T47D (cell line): Measurements from ENCODE around the gene GNAI1.
A peak's percentile ranks its signal among the peaks of the same experiment; 100 is the strongest.

Experiments
- DNase-seq, 2 experiments: peaks; one replicate each; pipeline versions ENCODE4 v3.0.0 to v3.0.0-alpha.2; 2011 to 2012; ENCODE audit warnings: low read depth in 1 of 2, low spot score in 1 of 2
- JUND ChIP-seq: IDR thresholded peaks from 2 replicates; pipeline ENCODE4 v1.6.1; 2012; ENCODE audit warnings: low read depth
- in situ Hi-C: cut with HindIII; loops from 2 replicates; pipeline ENCODE4 v1.10.0; 2016; ENCODE audit warnings: low sequenced_read_pairs, low pct_unique_long_range_greater_than_20kb

GNAI1 gene

GRCh38 chr7:80210400-80210799 lies 75.8 kb downstream of the GNAI1 start:
- in situ Hi-C loops: no loop called here
- DNase-seq: peak; percentile 5 to 51
- no peak for TF ChIP-seq JUND

- in situ Hi-C loops: no loop called here
- DNase-seq: no peak
- no peak for TF ChIP-seq JUND
Observed at GRCh38 chr7:80213814-80214213, 79.2 kb downstream of the GNAI1 start.

GRCh38 chr7:80215734-80216133 lies 81.1 kb downstream of the GNAI1 start:
- in situ Hi-C loops: no loop called here
- TF ChIP-seq JUND: no peak
- DNase-seq: no peak

- no peak for TF ChIP-seq JUND
- no peak for DNase-seq
- in situ Hi-C loops: no loop called here
Observed at GRCh38 chr7:80216996-80217842, 82.6 kb downstream of the GNAI1 start.

GRCh38 chr7:80218723-80219122 lies 84.1 kb downstream of the GNAI1 start:
- no peak for TF ChIP-seq JUND
- in situ Hi-C loops: no loop called here
- no peak for DNase-seq

- in situ Hi-C loops: no loop called here
- no peak for DNase-seq
- no peak for TF ChIP-seq JUND
Observed at GRCh38 chr7:80220022-80220634, 85.5 kb downstream of the GNAI1 start.

GRCh38 chr7:80224415-80224814 lies 89.8 kb downstream of the GNAI1 start:
- in situ Hi-C loops: no loop called here
- no peak for TF ChIP-seq JUND
- DNase-seq: no peak

- no peak for DNase-seq
- TF ChIP-seq JUND: no peak
- in situ Hi-C loops: no loop called here
Observed at GRCh38 chr7:80225361-80225760, 90.7 kb downstream of the GNAI1 start.

GRCh38 chr7:80226629-80227028 lies 92.0 kb downstream of the GNAI1 start:
- DNase-seq: no peak
- no peak for TF ChIP-seq JUND
- in situ Hi-C loops: no loop called here

GRCh38 chr7:80230327-80230726 lies 95.7 kb downstream of the GNAI1 start:
- in situ Hi-C loops: no loop called here
- no peak for DNase-seq
- no peak for TF ChIP-seq JUND

GRCh38 chr7:80231707-80232106 lies 97.1 kb downstream of the GNAI1 start:
- no peak for TF ChIP-seq JUND
- in situ Hi-C loops: no loop called here
- DNase-seq: no peak

- no peak for TF ChIP-seq JUND
- DNase-seq: no peak
- in situ Hi-C loops: no loop called here
Observed at GRCh38 chr7:80232979-80233724, 98.5 kb downstream of the GNAI1 start.

GRCh38 chr7:80235334-80235733 lies 100.7 kb downstream of the GNAI1 start:
- in situ Hi-C loops: no loop called here
- no peak for DNase-seq

More at GRCh38 chr7:80235334-80235733, 100.7 kb downstream of the GNAI1 start:
- no peak for TF ChIP-seq JUND
